ENCODE measurements around the gene IGFBPL1.

IGFBPL1 gene

GRCh38 chr9:38375572-38375963 is 48.7 kb downstream of the IGFBPL1 start:
- DNase-seq: no peak

- no peak for DNase-seq
Observed at GRCh38 chr9:38374847-38375571, 49.2 kb downstream of the IGFBPL1 start.

GRCh38 chr9:38373679-38374078 is 50.6 kb downstream of the IGFBPL1 start:
- no peak for DNase-seq

GRCh38 chr9:38372762-38373619 is 51.3 kb downstream of the IGFBPL1 start:
- no peak for DNase-seq

- no peak for DNase-seq
Observed at GRCh38 chr9:38371495-38371894, 52.8 kb downstream of the IGFBPL1 start.

GRCh38 chr9:38370176-38370575 is 54.1 kb downstream of the IGFBPL1 start:
- no peak for DNase-seq

GRCh38 chr9:38368731-38369130 is 55.5 kb downstream of the IGFBPL1 start:
- DNase-seq: no peak

GRCh38 chr9:38367898-38368297 is 56.4 kb downstream of the IGFBPL1 start:
- DNase-seq: no peak

GRCh38 chr9:38363589-38363925 is 60.7 kb downstream of the IGFBPL1 start:
- DNase-seq: no peak

GRCh38 chr9:38362852-38363588 is 61.2 kb downstream of the IGFBPL1 start:
- no peak for DNase-seq

GRCh38 chr9:38361473-38361850 is 62.8 kb downstream of the IGFBPL1 start:
- no peak for DNase-seq

GRCh38 chr9:38360839-38361472 is 63.3 kb downstream of the IGFBPL1 start:
- no peak for DNase-seq

- no peak for DNase-seq
Observed at GRCh38 chr9:38359689-38360385, 64.4 kb downstream of the IGFBPL1 start.

GRCh38 chr9:38359297-38359653 is 65.0 kb downstream of the IGFBPL1 start:
- DNase-seq: no peak

GRCh38 chr9:38358390-38359296 is 65.6 kb downstream of the IGFBPL1 start:
- DNase-seq: no peak

- DNase-seq: no peak
Observed at GRCh38 chr9:38357350-38358114, 66.7 kb downstream of the IGFBPL1 start.

GRCh38 chr9:38356851-38357250 is 67.4 kb downstream of the IGFBPL1 start:
- DNase-seq: no peak

Measured in right forelimb (tissue), 1 donor.